GM19468 (cell line): ENCODE data around the gene KIAA0232.

ENCODE experiments used
- ATAC-seq: cut with Tn5 transposase; IDR thresholded peaks from one replicate; pipeline ENCODE4 v1.9.1; 2021; ENCODE audit warnings: mild to moderate bottlenecking, moderate library complexity, moderate number of reproducible peaks; ENCODE audit not compliant: unreplicated experiment; ENCODE audit errors: extremely low read depth

The KIAA0232 gene

GRCh38 chr4:6782147-6782845 lies at the start of gene KIAA0232:
Gene KIAA0232, plus strand, starts transcription at chr4:6782727. Its CDS starts 41,727 bp downstream, at chr4:6824454.
- ATAC-seq: peak; percentile 41

GRCh38 chr4:6733358-6734164 lies 49.0 kb upstream of the KIAA0232 start:
- no peak for ATAC-seq

GRCh38 chr4:6734165-6734786 lies 48.3 kb upstream of the KIAA0232 start:
- no peak for ATAC-seq

- no peak for ATAC-seq
Measured at GRCh38 chr4:6739920-6740319, 42.6 kb upstream of the KIAA0232 start.

- ATAC-seq: no peak
Measured at GRCh38 chr4:6740347-6740746, 42.2 kb upstream of the KIAA0232 start.

GRCh38 chr4:6742507-6742906 lies 40.0 kb upstream of the KIAA0232 start:
- no peak for ATAC-seq

- ATAC-seq: no peak
Measured at GRCh38 chr4:6742989-6743388, 39.5 kb upstream of the KIAA0232 start.

GRCh38 chr4:6746721-6747293 lies 35.7 kb upstream of the KIAA0232 start:
- no peak for ATAC-seq

- ATAC-seq: no peak
Measured at GRCh38 chr4:6747294-6748051, 35.1 kb upstream of the KIAA0232 start.

GRCh38 chr4:6748286-6748685 lies 34.2 kb upstream of the KIAA0232 start:
- ATAC-seq: no peak

- no peak for ATAC-seq
Measured at GRCh38 chr4:6749340-6750171, 33.0 kb upstream of the KIAA0232 start.

- no peak for ATAC-seq
Measured at GRCh38 chr4:6750286-6751221, 32.0 kb upstream of the KIAA0232 start.

- no peak for ATAC-seq
Measured at GRCh38 chr4:6751611-6752485, 30.7 kb upstream of the KIAA0232 start.

- no peak for ATAC-seq
Measured at GRCh38 chr4:6752486-6752829, 30.1 kb upstream of the KIAA0232 start.

GRCh38 chr4:6753103-6753560 lies 29.4 kb upstream of the KIAA0232 start:
- ATAC-seq: no peak

- no peak for ATAC-seq
Measured at GRCh38 chr4:6753891-6754290, 28.6 kb upstream of the KIAA0232 start.

GRCh38 chr4:6754481-6755087 lies 27.9 kb upstream of the KIAA0232 start:
- ATAC-seq: no peak
